GM18868 (cell line): ENCODE results near the gene MT4.

Source experiments
- ATAC-seq: cut with Tn5 transposase; IDR thresholded peaks from one replicate; pipeline ENCODE4 v1.9.1; 2021; ENCODE audit warnings: mild to moderate bottlenecking, moderate library complexity; ENCODE audit not compliant: unreplicated experiment

Gene MT4

DNA sequence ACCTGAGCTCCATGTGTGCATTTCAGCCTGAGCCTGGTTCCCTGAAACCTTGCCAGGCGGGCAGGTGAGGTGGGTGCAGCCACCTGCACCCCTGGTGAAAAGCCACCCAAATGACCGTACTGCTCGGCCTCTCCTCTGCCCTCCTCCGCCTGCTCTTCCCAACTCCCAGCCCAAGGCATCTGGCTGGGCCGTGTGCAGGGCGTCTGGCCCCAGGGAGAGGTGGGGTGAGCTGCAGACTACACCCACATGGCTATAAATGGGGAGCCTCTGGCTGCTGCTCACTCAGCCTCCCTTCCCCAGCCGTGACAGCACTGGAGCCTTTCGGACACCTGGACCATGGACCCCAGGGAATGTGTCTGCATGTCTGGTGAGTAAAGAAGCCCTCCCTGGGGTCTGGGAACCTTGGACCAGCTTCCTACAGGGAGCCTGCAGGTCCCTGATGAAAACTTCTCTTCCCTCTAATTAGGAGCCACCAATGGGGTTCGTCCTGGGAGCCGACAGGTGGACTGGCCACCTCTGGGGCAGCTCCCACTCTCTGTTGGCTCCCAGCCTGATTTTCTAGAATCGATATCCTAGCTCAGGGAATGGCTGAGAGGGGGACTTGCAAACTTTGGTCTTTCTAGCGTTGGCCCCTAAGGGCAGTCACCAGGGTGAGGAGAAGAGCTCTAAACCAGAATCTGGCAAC is at the start of gene MT4:
Gene MT4, plus strand, starts transcription at position 281 of the 685 bp plus-strand sequence. Its CDS starts 56 bp downstream, at position 337.
- no peak for ATAC-seq

DNA sequence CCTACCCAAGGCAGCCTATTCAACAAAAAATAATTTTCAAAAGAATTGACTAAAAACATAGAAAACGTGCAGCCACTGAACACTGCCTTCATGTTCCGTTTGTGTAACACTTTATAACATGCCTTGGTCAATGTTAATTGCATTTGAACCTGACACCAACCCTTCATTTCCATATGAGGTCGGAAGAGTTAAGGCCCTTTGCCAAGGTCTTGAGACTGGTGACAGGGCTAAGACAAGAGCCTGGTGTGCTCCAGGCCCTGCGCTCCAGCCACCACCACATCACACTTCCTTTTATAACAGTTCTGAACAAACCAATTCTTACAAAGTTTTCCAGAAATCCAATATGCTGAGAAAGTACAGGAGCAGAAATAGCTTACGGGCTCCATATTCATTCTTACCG is 49.2 kb upstream of the MT4 start:
- ATAC-seq = no peak

DNA sequence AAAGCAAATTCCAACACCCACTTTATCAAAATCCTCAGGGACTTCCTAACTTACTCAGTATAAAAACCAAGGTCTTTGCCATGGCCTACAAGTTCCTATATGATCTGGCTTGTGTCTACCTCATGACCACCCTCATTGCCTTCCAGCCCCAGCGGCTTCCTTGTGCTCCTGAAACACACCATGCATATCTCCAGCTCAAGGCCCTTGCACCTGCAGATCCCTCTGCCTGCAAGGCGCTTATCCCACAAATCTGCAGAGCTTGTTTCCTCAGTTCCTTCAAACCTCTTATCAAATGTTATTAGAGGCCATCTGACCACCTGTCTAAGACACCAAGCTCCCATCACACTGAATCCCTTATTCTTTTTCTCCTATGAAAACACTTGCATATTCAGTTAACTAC is 47.7 kb upstream of the MT4 start:
- ATAC-seq = no peak

DNA sequence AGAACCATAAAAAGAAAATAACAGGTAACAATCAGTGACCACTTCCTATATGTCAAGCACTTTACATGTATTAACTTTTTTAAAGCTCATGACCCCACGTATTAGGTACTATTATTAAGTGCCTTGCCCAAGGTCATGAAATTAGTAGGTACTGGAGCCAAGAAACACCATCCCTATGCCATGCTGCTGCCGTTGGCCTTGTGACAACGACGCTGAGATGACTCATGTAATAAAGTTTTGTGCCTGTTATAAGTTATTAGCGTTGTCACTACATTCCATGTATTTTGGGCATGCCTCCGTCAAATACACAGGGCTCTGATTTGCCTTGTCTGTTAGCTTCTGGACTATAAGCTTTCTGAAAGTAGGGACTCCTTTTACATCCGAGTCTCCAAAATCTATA is 46.4 kb upstream of the MT4 start:
- ATAC-seq = no peak

DNA sequence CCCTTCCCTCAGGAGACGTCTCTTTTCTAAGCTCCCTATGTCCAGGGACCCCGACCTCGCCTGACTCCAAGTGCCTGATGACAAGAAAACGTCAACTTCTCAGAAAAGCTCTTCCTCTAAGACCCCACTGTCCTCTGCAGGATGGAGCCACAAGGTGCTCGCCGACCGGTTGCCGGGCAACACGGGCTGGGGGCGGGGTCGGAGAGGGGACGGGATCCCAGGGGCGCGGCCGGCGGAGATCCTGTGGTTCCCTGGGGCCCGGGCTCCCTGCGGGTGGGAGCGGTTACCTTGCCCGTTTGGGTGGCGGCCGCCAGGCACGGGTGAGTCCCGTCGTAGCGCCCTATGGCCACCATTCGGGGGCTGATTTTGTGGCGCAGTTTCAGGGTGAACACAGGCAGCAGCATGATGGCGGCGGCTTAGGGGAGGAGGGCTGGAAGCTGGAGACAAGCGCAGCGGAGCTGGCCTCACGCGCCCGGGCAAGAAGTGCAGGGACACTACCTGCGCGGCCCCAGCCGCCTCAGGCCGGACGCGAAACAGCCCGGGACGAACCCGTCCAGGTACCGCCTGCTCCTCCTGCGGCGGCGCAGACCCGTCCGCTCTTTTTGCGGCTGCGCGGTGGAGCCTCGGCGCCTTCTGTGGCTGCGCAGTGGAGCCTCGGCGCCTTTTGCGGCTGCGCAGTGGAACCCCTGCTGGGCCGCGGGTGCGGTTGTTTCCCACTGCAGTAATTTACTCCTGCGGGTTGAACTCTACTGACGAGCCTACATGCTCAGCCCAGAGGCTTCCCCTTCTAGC is 45.2 kb upstream of the MT4 start, which contains the start of gene BBS2:
Gene BBS2, minus strand, starts transcription at position 566 of the 792 bp plus-strand sequence. Its CDS starts 162 bp downstream, at position 404.
- ATAC-seq = peak; percentile 85

DNA sequence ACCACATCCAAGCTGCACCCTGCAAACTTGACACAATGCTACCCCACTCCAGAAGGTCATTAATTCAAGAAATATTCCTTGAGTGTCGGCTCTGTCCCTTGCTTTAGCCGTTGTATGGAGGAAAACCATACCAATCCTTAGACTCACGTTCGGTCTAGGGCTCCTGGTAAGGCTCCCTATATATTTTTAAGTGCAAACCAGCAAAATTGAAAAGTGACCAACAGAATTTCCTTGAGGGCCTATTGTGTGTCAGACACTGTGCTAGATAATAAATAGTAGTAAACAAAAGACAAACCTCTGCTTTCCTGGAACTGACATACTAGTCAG is 44.7 kb upstream of the MT4 start:
- ATAC-seq = no peak

DNA sequence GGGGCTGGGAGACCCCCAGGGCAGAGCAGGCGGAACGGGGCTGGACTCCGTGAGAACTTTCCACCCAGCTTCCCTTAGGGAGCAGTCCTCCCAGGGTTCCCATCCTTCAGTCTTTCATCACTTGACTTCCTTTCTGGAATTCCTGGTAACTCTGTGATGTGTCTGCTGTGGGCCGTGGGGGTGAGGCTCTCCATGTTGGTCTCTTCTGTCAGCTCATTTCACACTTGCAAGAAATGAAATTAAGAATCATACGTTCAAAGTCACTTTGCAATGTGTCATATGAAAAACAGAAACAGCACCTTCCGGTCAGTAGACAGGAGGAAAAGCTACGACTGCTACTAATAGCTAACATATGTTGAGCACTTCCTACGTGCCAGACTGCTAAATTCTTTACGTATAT is 39.6 kb upstream of the MT4 start:
- ATAC-seq = no peak

DNA sequence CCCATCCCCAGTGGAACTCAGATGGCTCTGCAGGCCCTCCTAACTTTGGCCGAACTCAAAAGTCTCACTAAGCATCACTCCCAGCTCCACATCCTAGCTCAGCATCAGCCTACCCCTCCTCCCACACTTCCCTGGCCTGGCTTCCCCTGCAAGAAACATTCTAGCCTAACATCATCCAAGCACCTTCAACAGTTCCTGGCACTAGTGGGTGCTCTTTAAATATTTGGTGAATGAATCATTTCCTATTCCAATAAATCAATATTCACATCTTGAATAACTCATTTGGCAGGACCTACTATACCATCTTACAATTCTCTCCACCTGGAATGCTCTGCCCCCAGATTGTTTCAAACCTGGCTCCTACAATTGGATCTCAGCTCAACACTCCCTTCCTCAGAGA is 34.0 kb upstream of the MT4 start:
- no peak for ATAC-seq

DNA sequence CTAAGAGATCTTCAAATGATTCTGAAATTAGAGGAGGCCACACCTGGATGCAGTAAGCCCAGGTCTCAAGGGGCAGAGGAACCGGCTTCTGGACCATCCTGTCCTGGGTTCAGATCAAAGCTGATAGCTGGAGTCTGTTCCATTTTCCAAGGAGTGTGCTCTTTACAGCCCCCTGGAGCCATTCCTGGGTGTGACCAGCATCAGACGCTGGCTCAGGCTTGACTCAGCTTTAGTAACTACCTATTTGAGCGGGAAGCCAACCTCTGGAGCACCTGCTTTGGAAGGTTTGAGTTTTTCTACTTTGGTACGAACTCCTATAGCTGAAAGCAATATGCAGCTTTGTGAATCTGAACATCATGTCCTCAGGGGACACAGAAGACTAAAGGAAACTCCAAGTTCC is 32.2 kb upstream of the MT4 start:
- ATAC-seq = no peak

DNA sequence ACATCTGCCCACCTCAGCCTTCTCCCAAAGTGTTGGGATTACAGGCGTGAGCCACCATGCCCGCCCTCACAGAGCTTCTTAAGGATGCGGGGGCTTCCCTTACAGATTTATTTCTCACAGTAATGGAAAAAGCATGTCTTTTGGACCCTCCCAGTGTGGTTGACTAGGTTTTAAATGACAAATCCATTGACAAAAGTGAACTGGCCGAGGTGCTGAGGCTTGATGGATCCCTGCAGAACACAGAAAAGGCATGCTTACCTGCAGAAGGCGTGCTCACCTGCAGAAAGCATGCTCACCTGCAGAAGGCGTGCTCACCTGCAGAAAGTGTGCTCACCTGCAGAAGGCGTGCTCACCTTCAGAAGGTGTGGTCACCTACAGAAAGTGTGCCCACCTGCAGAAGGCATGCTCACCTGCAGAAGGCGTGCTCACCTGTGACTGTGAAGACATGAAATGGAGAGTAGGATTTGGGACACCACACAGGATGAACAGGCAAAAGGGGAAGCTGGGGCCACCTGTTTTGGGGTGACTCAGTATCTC is 30.0 kb upstream of the MT4 start:
- no peak for ATAC-seq

DNA sequence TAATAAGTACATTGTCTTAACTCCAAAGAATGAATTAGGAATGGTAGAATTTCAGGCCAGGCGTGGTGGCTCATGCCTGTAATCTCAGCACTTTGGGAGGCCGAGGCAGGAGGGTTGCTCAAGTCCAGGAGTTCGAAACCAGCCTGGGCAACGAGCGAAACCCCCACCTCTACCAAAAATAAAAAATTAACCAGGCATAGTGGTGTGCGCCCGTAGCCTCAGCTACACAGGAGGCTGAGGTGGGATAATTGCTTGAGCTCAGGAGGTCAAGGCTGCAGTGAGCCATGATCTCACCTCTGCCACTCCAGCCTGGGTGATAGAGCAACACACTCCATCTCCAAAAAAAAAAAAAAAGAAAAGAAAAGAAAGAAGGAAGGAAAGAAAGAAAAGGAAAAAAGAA is 26.5 kb upstream of the MT4 start:
- no peak for ATAC-seq

DNA sequence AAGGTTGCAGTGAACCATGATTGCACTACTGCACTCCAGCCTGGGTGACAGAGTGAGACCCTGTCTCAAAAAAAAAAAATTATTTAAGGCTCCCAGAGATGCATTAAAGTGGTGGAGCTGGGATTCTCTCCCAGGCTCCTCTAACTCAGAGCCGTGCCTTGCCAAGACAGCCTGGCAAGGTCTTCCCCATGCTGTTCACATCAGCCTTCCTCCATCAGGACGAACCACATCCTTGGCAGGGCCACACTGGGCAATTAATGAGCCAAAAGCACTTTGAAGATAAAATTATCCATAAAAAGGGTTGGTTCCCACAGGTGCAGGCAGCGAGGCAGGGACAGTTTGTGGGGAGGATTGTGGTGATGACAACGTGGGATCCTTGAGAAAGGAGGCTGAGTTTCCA is 25.2 kb upstream of the MT4 start:
- no peak for ATAC-seq

DNA sequence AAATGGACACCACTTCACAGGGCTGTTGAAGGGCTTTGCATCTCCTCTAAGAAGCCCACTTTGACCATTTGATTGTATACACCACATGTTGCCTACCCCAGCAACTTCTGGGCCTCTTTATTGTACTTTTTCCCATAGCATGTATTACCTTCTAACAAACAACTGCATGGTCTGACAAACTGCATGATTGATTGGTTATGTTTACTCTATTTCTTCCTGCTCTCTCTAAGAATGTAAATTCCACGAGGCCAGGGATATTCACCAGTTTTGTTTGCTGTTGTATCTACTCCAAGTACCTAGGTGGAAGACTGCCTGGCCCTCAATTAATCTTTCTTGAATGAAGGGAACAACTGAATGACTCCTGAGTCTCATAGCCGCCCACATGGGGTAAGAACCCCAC is 22.8 kb upstream of the MT4 start:
- no peak for ATAC-seq

DNA sequence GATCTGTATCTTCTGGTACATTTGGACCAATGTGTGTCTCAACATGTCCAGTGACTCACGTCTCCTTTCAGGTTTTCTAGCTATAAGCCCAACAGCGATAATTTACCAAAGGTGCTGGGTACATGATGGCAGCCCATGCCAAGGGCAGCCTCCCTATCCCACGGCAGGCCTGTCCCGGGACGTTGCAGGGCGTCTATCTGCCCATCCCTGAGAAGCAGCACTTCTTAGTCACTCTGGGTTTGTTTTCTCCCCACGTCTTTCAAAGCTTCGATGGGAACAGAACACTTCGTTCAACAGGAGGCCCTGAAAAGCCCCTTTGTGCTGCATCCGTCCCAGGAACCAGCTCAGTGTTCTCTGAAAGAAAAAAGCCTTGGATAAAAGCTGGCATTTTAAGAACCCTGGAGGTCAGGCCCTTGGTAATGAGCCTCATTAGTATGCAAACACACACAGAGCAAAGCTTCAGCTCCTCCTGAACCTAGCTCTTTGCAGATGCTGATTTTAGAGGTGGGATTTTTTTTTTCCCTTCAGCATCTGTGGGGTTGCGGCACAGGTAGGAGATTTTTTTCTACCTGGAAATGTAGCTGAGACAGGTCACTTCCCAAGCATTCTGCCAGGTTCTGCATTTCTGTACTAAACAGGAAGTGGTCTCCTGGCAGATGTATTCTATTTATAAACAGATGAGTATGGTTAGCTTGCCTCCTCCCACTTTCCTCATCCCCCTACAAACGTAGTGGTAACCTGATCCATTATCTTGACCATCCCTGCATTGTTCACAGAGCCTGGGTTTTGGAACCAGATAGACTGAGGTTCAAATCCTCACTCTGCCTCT is 17.5 kb upstream of the MT4 start:
- ATAC-seq = no peak

DNA sequence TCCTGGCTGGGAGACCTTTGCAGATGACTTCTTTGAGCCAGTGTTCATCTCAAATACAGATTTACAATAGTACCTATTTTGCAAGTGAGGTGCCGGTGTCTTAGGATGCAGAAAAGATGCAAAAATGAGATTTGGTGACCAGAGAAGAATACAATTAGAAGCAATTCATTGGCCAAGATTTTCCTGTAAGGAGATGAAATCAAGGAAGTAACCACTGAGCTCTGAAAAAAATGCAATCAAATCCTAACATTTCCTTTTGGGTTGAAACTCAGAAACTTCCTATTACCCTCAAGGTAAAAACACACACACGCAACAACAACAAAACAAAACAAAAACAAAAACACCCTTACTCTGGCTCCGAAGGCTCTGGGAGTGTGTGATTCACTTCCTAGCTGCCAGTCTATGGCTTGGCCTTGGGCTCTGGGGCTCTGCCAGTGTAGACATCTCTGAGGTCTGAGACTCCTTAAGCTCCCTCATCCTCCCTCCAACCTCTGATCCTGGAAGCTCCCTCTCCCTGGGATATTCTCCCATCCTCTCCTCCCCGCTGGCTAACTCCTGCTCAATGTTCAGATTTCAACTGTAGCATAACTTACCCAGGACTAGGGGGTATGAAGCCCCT is 16.8 kb upstream of the MT4 start:
- no peak for ATAC-seq

DNA sequence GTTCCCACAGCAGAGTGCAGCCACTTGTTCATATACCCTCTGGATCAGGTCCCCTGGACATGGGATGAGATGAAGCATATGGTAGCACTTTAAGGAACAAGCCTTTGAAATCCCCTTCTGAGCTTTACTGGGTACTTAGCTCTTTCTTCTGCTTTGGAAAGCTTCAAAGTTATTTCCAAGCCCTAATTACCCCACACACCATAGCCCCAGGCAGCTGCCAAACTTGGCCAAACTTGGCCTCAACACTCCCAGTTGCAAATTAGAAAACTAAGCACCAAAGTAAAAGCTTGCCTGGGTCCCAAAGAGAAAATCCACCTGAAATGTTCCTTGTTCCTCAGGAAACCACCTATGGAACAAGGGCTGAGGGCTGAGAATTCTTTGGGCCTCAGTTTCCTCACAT is 15.7 kb upstream of the MT4 start:
- no peak for ATAC-seq

DNA sequence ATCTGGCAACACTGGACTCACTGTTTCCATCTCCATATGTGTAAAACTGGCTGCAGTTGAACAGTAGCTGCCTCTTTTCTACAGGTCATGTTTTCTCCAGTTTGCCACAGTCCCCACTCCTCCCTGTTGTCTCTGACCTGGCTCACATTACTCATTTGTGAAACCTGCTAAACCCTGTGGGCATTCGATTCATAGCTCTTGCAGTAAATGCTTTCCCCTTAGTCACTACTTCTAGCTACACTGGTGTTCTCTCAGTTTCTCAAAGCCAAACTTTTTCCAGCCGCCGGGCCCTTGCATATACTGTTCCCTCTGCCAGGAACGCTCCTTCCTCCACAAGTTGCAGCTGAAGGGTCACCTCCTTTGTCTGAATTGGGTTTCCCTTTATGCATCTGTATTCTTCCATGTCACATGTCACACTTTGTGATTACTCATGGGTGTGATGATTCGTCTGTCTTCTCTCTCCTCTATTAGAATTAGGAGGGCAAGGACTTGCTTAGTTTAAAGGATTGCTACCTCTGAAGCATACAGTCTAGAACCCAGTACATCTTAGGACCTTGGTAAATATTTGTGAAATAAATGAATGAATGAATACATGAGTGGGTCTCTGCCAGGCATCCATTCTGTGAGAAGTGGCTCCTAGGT is 15.0 kb upstream of the MT4 start:
- ATAC-seq = no peak

DNA sequence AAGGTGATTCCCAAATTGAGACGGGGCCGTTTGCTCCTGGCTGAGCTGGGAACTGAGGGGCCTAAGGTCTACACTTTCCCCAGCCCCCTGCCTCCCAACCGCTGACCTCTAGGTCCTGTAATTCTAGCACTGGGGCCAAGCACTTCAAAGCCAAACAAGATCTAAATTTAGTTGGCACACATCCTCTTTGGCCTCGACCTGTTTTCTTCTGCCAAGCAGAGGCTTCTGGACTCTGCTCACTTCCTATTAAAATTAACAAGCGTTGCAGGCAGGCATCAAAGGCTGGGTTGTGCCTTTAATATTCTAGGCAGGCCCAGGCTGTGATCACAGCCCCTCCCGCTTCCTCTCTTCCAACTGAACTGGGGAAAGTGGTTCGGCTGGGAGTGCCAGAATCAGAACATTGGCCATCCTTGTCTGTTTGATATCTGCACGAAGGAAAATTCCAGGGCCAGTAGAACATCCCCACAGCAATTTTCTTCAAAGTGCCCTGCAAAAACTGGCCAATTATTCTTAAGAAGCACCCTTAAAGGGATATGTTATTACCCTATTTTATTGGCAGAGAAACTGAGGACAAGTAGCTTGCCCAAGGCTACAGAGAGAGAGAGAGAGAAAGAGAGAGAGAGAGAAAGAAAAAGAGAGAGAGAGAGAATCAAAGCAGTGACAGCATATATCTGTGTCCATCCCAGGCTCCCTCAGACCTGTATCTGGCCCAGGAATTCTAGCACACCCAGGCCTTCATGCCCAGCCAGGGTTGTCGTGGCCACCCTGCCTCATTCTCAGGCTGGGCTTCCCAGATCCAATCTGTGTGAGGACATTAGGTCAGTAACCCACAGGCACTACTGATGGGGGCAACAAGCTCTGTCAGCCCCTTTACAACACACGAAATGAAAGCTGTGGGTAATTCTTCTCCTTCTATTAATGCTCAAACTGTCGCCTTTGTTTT is 12.8 kb upstream of the MT4 start:
- no peak for ATAC-seq

DNA sequence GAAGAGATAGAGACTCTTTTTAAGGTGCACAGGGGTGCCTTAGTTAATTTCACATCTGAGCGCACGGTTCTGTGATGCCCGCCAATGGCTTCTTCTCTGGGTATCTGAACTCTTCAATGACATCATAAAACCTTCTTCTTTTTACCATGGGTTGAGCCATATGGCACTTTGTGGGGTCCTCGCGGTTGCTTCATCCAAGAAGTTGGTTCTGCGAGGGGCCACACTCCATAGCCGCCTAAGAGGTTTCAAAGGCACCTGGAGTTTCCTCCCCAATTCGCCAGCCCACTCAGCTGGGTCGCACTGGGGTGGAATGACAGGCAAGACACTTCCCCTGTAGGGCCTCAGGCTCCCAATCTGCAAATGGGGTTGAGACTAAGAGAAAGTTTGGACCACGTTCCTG is 10.4 kb upstream of the MT4 start:
- ATAC-seq = no peak
